GM18511 (cell line): ENCODE results near the gene HDAC1.

Source experiments
- ATAC-seq: cut with Tn5 transposase; IDR thresholded peaks from one replicate; pipeline ENCODE4 v1.9.1; 2021; ENCODE audit warnings: mild to moderate bottlenecking, moderate library complexity; ENCODE audit not compliant: unreplicated experiment

Gene HDAC1

GRCh38 chr1:32365445-32365844 lies 73.6 kb downstream of the HDAC1 start:
- no peak for ATAC-seq

GRCh38 chr1:32367912-32368635 lies 76.2 kb downstream of the HDAC1 start:
- ATAC-seq: no peak

- ATAC-seq: no peak
Observed at GRCh38 chr1:32372149-32372756, 80.4 kb downstream of the HDAC1 start.

- ATAC-seq: no peak
Observed at GRCh38 chr1:32373996-32374592, 82.2 kb downstream of the HDAC1 start.

DNA sequence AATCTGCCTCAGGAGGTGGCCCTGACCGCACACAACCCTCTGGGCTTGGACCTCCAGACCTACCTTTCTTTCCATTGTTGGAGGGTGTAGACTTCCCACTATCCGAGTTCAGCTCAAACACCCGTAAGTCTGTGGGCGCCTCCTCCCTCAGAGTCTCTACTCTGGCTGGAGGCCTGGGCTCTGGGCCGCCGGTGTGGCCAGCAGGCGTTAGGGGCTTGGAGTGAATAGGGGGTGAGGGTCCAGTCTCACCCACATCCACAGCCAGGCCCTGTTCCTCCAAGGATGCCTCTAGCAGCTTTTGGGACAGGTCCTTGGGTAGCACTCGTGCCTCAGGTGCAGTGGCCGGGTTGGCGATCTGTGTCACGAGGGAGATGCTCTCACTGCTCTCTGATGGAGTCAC lies 84.3 kb downstream of the HDAC1 start:
- no peak for ATAC-seq

- ATAC-seq: no peak
Observed at GRCh38 chr1:32377541-32378220, 85.8 kb downstream of the HDAC1 start.

DNA sequence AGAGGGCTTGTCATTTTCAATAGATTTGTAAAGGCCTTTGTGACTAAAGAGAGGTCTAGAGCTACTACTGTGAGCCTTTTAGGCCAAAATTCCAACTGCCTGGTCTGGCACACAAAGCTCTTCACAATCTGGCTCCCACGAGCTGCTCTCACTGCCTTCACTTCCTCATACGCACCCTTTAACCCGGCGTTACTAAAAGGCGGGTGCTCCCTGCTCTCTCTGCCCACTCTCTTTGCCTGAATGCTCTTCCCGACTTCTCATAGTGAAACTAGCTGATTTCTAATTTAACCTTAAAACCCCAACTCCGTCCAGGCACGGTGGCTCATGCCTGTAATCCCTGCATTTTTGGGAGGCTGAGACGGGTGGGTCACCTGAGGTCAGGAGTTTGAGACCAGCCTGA lies 88.2 kb downstream of the HDAC1 start:
- no peak for ATAC-seq
